HG03520 (cell line): Measurements from ENCODE around the gene PACSIN1.
"Not testable (repeated sequence)": the region's sequence is repeated elsewhere in the genome, so short reads cannot be mapped to it uniquely, and the experiment has no call there.

Experiments
- ATAC-seq: cut with Tn5 transposase; IDR thresholded peaks from one replicate; pipeline ENCODE4 v1.9.1; 2021; ENCODE audit warnings: mild to moderate bottlenecking, moderate library complexity; ENCODE audit not compliant: unreplicated experiment

Gene PACSIN1

GRCh38 chr6:34457742-34458735 lies 7.8 kb upstream of the PACSIN1 start:
- ATAC-seq, result no peak

- no peak for ATAC-seq
Observed at GRCh38 chr6:34459899-34460593, 5.8 kb upstream of the PACSIN1 start.

GRCh38 chr6:34460796-34461507 lies 4.9 kb upstream of the PACSIN1 start:
- ATAC-seq, result no peak

- no peak for ATAC-seq
Observed at GRCh38 chr6:34462010-34462409, 3.9 kb upstream of the PACSIN1 start.

GRCh38 chr6:34462551-34462971 lies 3.3 kb upstream of the PACSIN1 start:
- ATAC-seq, result no peak

GRCh38 chr6:34463299-34463698 lies 2.6 kb upstream of the PACSIN1 start:
- ATAC-seq, result no peak

GRCh38 chr6:34463849-34464248 lies 2.0 kb upstream of the PACSIN1 start:
- no peak for ATAC-seq

- no peak for ATAC-seq
Observed at GRCh38 chr6:34466242-34467185, 638 bp downstream of the PACSIN1 start.

GRCh38 chr6:34468378-34468892 lies 2.6 kb downstream of the PACSIN1 start:
- ATAC-seq, result no peak

- no peak for ATAC-seq
Observed at GRCh38 chr6:34469499-34469898, 3.6 kb downstream of the PACSIN1 start.

- no peak for ATAC-seq
Observed at GRCh38 chr6:34472425-34472824, 6.5 kb downstream of the PACSIN1 start.

GRCh38 chr6:34473967-34474366 lies 8.1 kb downstream of the PACSIN1 start:
- no peak for ATAC-seq

- ATAC-seq, result no peak
Observed at GRCh38 chr6:34474754-34475153, 8.9 kb downstream of the PACSIN1 start.

- ATAC-seq, result no peak
Observed at GRCh38 chr6:34475238-34475682, 9.4 kb downstream of the PACSIN1 start.

GRCh38 chr6:34475767-34476328 lies 10.0 kb downstream of the PACSIN1 start:
- no peak for ATAC-seq

- no peak for ATAC-seq
Observed at GRCh38 chr6:34476447-34476846, 10.6 kb downstream of the PACSIN1 start.

GRCh38 chr6:34476921-34477320 lies 11.0 kb downstream of the PACSIN1 start:
- ATAC-seq, result no peak

- no peak for ATAC-seq
Observed at GRCh38 chr6:34478796-34479195, 12.9 kb downstream of the PACSIN1 start.

GRCh38 chr6:34483781-34484180 lies 17.9 kb downstream of the PACSIN1 start:
- ATAC-seq, result not testable (repeated sequence)

GRCh38 chr6:34484391-34484790 lies 18.5 kb downstream of the PACSIN1 start:
- no peak for ATAC-seq
